ENCODE data around the gene UBN2. TPM values are rescaled to one million over a fixed set of nuclear protein-coding genes. Genes with fewer than 3 reads are reported as not detected.

UBN2 gene
- total RNA-seq, 2 experiments from 2014 or later = 7.2 to 19.9 TPM

DNA sequence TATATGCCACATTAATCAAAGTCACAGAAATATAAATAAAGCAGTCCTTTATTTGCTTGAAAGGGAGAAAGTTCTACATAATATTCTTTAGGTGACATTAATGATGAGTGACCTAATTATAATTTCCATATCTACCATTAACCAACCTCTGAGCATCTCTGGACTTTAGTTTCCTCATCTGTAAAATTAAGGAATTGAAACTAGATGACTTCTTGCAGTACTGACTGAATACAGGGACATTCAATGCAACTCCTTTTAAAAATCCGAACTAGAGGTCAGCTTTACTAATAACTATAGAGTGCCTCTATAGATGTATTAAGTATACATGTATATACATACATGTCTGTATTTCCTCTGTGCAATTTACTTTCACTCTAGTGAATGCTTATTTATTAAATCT is 114.0 kb downstream of the UBN2 start:
- CTCF ChIA-PET (ENCODE audit: unreplicated experiment) = no interaction called here
- POLR2A ChIA-PET = interaction anchor here (0.5 kb wide), 1 partner anchor 33 kb away, joined by 3 read pairs; no protein-coding TSS in a partner anchor

DNA sequence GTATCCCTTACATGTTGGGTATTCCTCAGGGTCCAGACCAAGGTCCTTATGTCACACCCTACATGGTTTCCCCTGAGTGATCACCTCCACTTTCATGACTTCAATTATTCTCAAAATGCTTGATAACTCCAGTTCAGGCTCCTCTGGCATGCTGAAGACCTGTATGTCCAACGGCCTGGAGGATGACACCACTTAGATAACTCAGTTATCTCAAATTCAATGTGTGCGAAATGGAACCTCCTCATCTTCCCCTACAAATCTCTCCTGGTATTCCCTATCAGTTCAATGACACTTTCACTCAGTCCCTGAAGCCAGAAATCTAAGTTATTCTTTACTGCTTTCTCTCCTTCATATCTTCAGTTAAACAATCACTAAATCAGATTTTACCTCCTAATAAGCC is 120.0 kb downstream of the UBN2 start:
- POLR2A ChIA-PET = no interaction called here

More for the DNA sequence above, 114.0 kb downstream of the UBN2 start:
- intact Hi-C loops (cut with micrococcal nuclease; ENCODE audit: unreplicated experiment) = no loop called here
- TF ChIP-seq CTCF (conservative IDR thresholded peaks at IDR 0.05; ENCODE audit: low read length) (no peak), EZH2phosphoT487 (IDR thresholded peaks at IDR 0.05; ENCODE audit: borderline replicate concordance, low read depth, low read length) (no peak)
- H3K4me3 ChIP-seq (ENCODE audit: low read depth, low read length, poor library complexity, severe bottlenecking) = no peak overlapping the region
- no peak overlapping the region for H2AFZ ChIP-seq (ENCODE audit: low read length)
- H4K20me1 ChIP-seq (ENCODE audit: insufficient read depth, low read length) = no peaks in the 10 kb centered on the region
- no peak overlapping the region for H3K4me2 ChIP-seq (ENCODE audit: low read length)
- peaks cover 12% of the 10 kb centered on the region; the same call in 1 of the 2 replicates for H3K79me2 ChIP-seq (ENCODE audit: insufficient read depth, low read depth, low read length)
- peaks cover 15% of the 10 kb centered on the region; the same call in 1 of the 2 replicates for H3K36me3 ChIP-seq (ENCODE audit: insufficient read depth, low read length)
- H3K27ac ChIP-seq (ENCODE audit: low read depth, low read length, poor library complexity, severe bottlenecking) = no peak overlapping the region
- H3K4me1 ChIP-seq (ENCODE audit: insufficient read depth, low read length, poor library complexity, severe bottlenecking) = peaks cover 15% of the 10 kb centered on the region
- H3K9me2 ChIP-seq (ENCODE audit: insufficient read depth, low read length) = no peaks in the 10 kb centered on the region
- DNase-seq (ENCODE audit: low spot score) = no peak
- no TSS peak for BruUV-seq (replicated peaks)
- no peaks in the 10 kb centered on the region for H3K9me3 ChIP-seq (ENCODE audit: low read length)

More for the DNA sequence above, 120.0 kb downstream of the UBN2 start:
- no TSS peak for BruUV-seq (replicated peaks)
- no peak overlapping the region for H3K27ac ChIP-seq (ENCODE audit: low read depth, low read length, poor library complexity, severe bottlenecking)
- no peak overlapping the region for H2AFZ ChIP-seq (ENCODE audit: low read length)
- no peak overlapping the region for H3K4me2 ChIP-seq (ENCODE audit: low read length)
- DNase-seq (ENCODE audit: low spot score) = no peak
- H3K79me2 ChIP-seq (ENCODE audit: insufficient read depth, low read depth, low read length) = no peaks in the 10 kb centered on the region
- no peaks in the 10 kb centered on the region for H4K20me1 ChIP-seq (ENCODE audit: insufficient read depth, low read length)
- CTCF ChIA-PET (ENCODE audit: unreplicated experiment) = no interaction called here
- no peaks in the 10 kb centered on the region for H3K4me1 ChIP-seq (ENCODE audit: insufficient read depth, low read length, poor library complexity, severe bottlenecking)
- H3K36me3 ChIP-seq (ENCODE audit: insufficient read depth, low read length) = peaks cover 14% of the 10 kb centered on the region
- no peaks in the 10 kb centered on the region for H3K9me3 ChIP-seq (ENCODE audit: low read length)
- H3K4me3 ChIP-seq (ENCODE audit: low read depth, low read length, poor library complexity, severe bottlenecking) = no peak overlapping the region
- H3K9me2 ChIP-seq (ENCODE audit: insufficient read depth, low read length) = no peaks in the 10 kb centered on the region
- TF ChIP-seq CTCF (conservative IDR thresholded peaks at IDR 0.05; ENCODE audit: low read length) = no peak
- TF ChIP-seq EZH2phosphoT487 (IDR thresholded peaks at IDR 0.05; ENCODE audit: borderline replicate concordance, low read depth, low read length) = no peak
- intact Hi-C loops (cut with micrococcal nuclease; ENCODE audit: unreplicated experiment) = loop anchor here (10.0 kb wide), 1 partner anchor 1324 kb away; the partner anchor contains the start of gene ADCK2
